Measurements from ENCODE around the gene IQGAP3.
"Not testable (repeated sequence)": the region's sequence is repeated elsewhere in the genome, so short reads cannot be mapped to it uniquely, and the experiment has no call there.

Gene IQGAP3

GRCh38 chr1:156571261-156571852 is 1.0 kb downstream of the IQGAP3 start:
- DNase-seq: no peak

- no peak for DNase-seq
Measured at GRCh38 chr1:156566436-156566835, 5.9 kb downstream of the IQGAP3 start.

GRCh38 chr1:156565519-156565918 is 6.8 kb downstream of the IQGAP3 start:
- no peak for DNase-seq

- DNase-seq: no peak
Measured at GRCh38 chr1:156560585-156561163, 11.7 kb downstream of the IQGAP3 start.

- no peak for DNase-seq
Measured at GRCh38 chr1:156559797-156560385, 12.5 kb downstream of the IQGAP3 start.

- no peak for DNase-seq
Measured at GRCh38 chr1:156559086-156559796, 13.1 kb downstream of the IQGAP3 start.

- no peak for DNase-seq
Measured at GRCh38 chr1:156556354-156556753, 16.0 kb downstream of the IQGAP3 start.

GRCh38 chr1:156555715-156556114 is 16.6 kb downstream of the IQGAP3 start:
- no peak for DNase-seq

GRCh38 chr1:156554971-156555370 is 17.4 kb downstream of the IQGAP3 start:
- no peak for DNase-seq

- no peak for DNase-seq
Measured at GRCh38 chr1:156553860-156554485, 18.4 kb downstream of the IQGAP3 start.

GRCh38 chr1:156552937-156553336 is 19.4 kb downstream of the IQGAP3 start:
- not testable (repeated sequence) for DNase-seq

- no peak for DNase-seq
Measured at GRCh38 chr1:156552518-156552917, 19.8 kb downstream of the IQGAP3 start.

- no peak for DNase-seq
Measured at GRCh38 chr1:156551869-156552268, 20.5 kb downstream of the IQGAP3 start.

- DNase-seq: no peak
Measured at GRCh38 chr1:156551066-156551643, 21.2 kb downstream of the IQGAP3 start.

GRCh38 chr1:156550346-156550745 is 22.0 kb downstream of the IQGAP3 start:
- no peak for DNase-seq

- DNase-seq: no peak
Measured at GRCh38 chr1:156549831-156550230, 22.5 kb downstream of the IQGAP3 start.

GRCh38 chr1:156549390-156549789 is 23.0 kb downstream of the IQGAP3 start:
- no peak for DNase-seq

GRCh38 chr1:156547982-156548381 is 24.4 kb downstream of the IQGAP3 start:
- no peak for DNase-seq

GRCh38 chr1:156547434-156547833 is 24.9 kb downstream of the IQGAP3 start:
- DNase-seq: no peak

- DNase-seq: no peak
Measured at GRCh38 chr1:156546267-156546666, 26.1 kb downstream of the IQGAP3 start.

GRCh38 chr1:156544592-156545102 is 27.7 kb downstream of the IQGAP3 start:
- no peak for DNase-seq

GRCh38 chr1:156543066-156543465 is 29.3 kb downstream of the IQGAP3 start:
- no peak for DNase-seq

- no peak for DNase-seq
Measured at GRCh38 chr1:156540955-156541354, 31.4 kb downstream of the IQGAP3 start.
